HCT116 (cell line): Measurements from ENCODE around the gene PLA2G2F. TPM values are rescaled to one million over a fixed set of nuclear protein-coding genes. Genes with fewer than 3 reads are reported as not detected.

Experiments
- ATAC-seq: fragments of 200-7000 bp; cut with Tn5 transposase; 2 replicates; pipeline ENCODE4 v1.9.1; 2020; ENCODE audit warnings: mild to moderate bottlenecking, moderate library complexity
- BruUV-seq: library from RNA; stranded (reverse); fragments of 400-500 nt; replicated peaks from 2 replicates; lab custom pipeline; 2021; lab: Mats Ljungman, UMichigan
- CTCF ChIA-PET: fragments of 300-600 bp; sonication (Branson Sonifier 250); formaldehyde crosslinking; loops from one replicate; lab custom pipeline; 2021; ENCODE audit warnings: antibody characterized with exemption; lab: Charles Lee
- POLR2A ChIA-PET: fragments of 300-600, 350-600 bp; sonication (Branson Sonifier 250); formaldehyde crosslinking; loops from one replicate; lab custom pipeline; 2021; ENCODE audit warnings: antibody characterized with exemption; lab: Charles Lee
- RAD21 ChIA-PET, 2 experiments: fragments of 300-600 bp; sonication (Branson Sonifier 250); formaldehyde crosslinking; loops; one replicate each; lab custom pipeline; 2023; ENCODE audit warnings: low total read pairs in 2 of 2; ENCODE audit not compliant: uncharacterized antibody in 2 of 2, unreplicated experiment in 2 of 2, low non-redundant PET in 1 of 2; lab: Charles Lee
- DNase-seq: peaks from one replicate; pipeline ENCODE4 v3.0.0-alpha.2; 2010; ENCODE audit warnings: low read depth, low spot score
- H2AFZ ChIP-seq: fragments of 200-600 bp; shearing (Covaris generic), sonication (generic); 2 replicates; pipeline ENCODE4 v1.6.1; 2017; ENCODE audit warnings: low read depth, mixed run types, mixed read lengths, antibody characterized with exemption, low read length; ENCODE audit not compliant: poor library complexity, severe bottlenecking
- H3K27ac ChIP-seq: 2 replicates; pipeline ENCODE4 v1.5.1; 2012; ENCODE audit warnings: low read depth, low read length
- H3K27me3 ChIP-seq: fragments of 200-600 bp; sonication (generic); 2 replicates; pipeline ENCODE4 v1.6.1; 2016; ENCODE audit warnings: mixed run types, low read length, mixed read lengths; ENCODE audit not compliant: insufficient read depth
- H3K36me3 ChIP-seq, 2 experiments: fragments of 200-500 bp in 1 of 2; fragments of 200-600 bp in 1 of 2; sonication (Bioruptor generic) in 1 of 2; sonication (generic) in 1 of 2; 2 replicates each; pipeline versions ENCODE4 v1.5.1 to v1.6.1; 2014 to 2016; ENCODE audit warnings: low read length in 2 of 2, inconsistent platforms in 1 of 2, mixed read lengths in 1 of 2, mixed run types in 1 of 2; ENCODE audit not compliant: insufficient read depth in 2 of 2, control insufficient read depth in 1 of 2
- H3K4me1 ChIP-seq, 2 experiments: fragments of 200-600 bp in 1 of 2; sonication (generic) in 1 of 2; 2 replicates each; pipeline versions ENCODE4 v1.5.1 to v1.6.1; 2012 to 2017; ENCODE audit warnings: low read length in 2 of 2, inconsistent platforms in 1 of 2, mild to moderate bottlenecking in 1 of 2, mixed read lengths in 1 of 2, mixed run types in 1 of 2, moderate library complexity in 1 of 2; ENCODE audit not compliant: insufficient read depth in 2 of 2, control insufficient read depth in 1 of 2
- H3K4me2 ChIP-seq: fragments of 200-600 bp; sonication (generic); 2 replicates; pipeline ENCODE4 v1.6.1; 2017; ENCODE audit warnings: mixed run types, low read length, mixed read lengths
- H3K4me3 ChIP-seq, 2 experiments: fragments of 200-600 bp in 1 of 2; sonication (generic) in 1 of 2; replicated peaks in 1 of 2; 2 replicates each; pipeline ENCODE4 v1.5.1; 2011 to 2016; ENCODE audit warnings: low read length in 2 of 2, control low read depth in 1 of 2, low read depth in 1 of 2, mild to moderate bottlenecking in 1 of 2, mixed read lengths in 1 of 2, mixed run types in 1 of 2
- H3K79me2 ChIP-seq: fragments of 200-600 bp; sonication (generic); 2 replicates; pipeline ENCODE4 v1.6.1; 2017; ENCODE audit warnings: mild to moderate bottlenecking, mixed run types, low read length, moderate library complexity, mixed read lengths; ENCODE audit not compliant: insufficient read depth
- H3K9ac ChIP-seq: fragments of 200-600 bp; sonication (generic); 2 replicates; pipeline ENCODE4 v1.6.1; 2016; ENCODE audit warnings: low read length, mixed read lengths
- H3K9me2 ChIP-seq: fragments of 200-600 bp; sonication (generic), shearing (Covaris generic); 2 replicates; pipeline ENCODE4 v1.6.1; 2017; ENCODE audit warnings: mixed run types, mild to moderate bottlenecking, moderate library complexity; ENCODE audit not compliant: insufficient read depth
- H3K9me3 ChIP-seq, 2 experiments: fragments of 200-500 bp in 1 of 2; fragments of 200-600 bp in 1 of 2; sonication (Bioruptor generic) in 1 of 2; sonication (generic) in 1 of 2; 2 replicates each; pipeline ENCODE4 v1.6.1; 2014 to 2017; ENCODE audit warnings: low read length in 2 of 2, mixed read lengths in 2 of 2, inconsistent platforms in 1 of 2, low read depth in 1 of 2, mild to moderate bottlenecking in 1 of 2, mixed run types in 1 of 2, moderate library complexity in 1 of 2; ENCODE audit not compliant: control insufficient read depth in 1 of 2, insufficient read depth in 1 of 2
- H4K20me1 ChIP-seq: fragments of 200-600 bp; sonication (generic), shearing (Covaris generic); 2 replicates; pipeline ENCODE4 v1.6.1; 2017; ENCODE audit warnings: mixed run types, mild to moderate bottlenecking, moderate library complexity; ENCODE audit not compliant: insufficient read depth
- ATF3 ChIP-seq: IDR thresholded peaks from 2 replicates; pipeline ENCODE4 v1.6.1; 2012
- CBX3 ChIP-seq: IDR thresholded peaks from 2 replicates; pipeline ENCODE4 v1.6.1; 2012; ENCODE audit warnings: low read depth
- CEBPB ChIP-seq: IDR thresholded peaks from 2 replicates; pipeline ENCODE4 v1.6.1; 2012; ENCODE audit warnings: low read depth
- EZH2 ChIP-seq: fragments of 200-600 bp; sonication (generic); IDR thresholded peaks from 2 replicates; pipeline ENCODE4 v1.6.1; 2017; ENCODE audit warnings: antibody characterized with exemption, mixed run types
- EZH2phosphoT487 ChIP-seq: fragments of 200-600 bp; IDR thresholded peaks from 2 replicates; pipeline ENCODE4 v1.6.1; 2018; ENCODE audit warnings: antibody characterized with exemption, borderline replicate concordance
- JUND ChIP-seq: IDR thresholded peaks from 2 replicates; pipeline ENCODE4 v1.6.1; 2012
- SIN3A ChIP-seq: IDR thresholded peaks from 2 replicates; pipeline ENCODE4 v1.6.1; 2012; ENCODE audit warnings: low read depth
- SP1 ChIP-seq: IDR thresholded peaks from 2 replicates; pipeline ENCODE4 v1.6.1; 2012; ENCODE audit warnings: low read depth
- ZFX ChIP-seq: fragments of 450-650 bp; IDR thresholded peaks from 2 replicates; pipeline ENCODE4 v1.6.1; 2017
- ZNF274 ChIP-seq: fragments of 200-500 bp; sonication (Bioruptor generic); IDR thresholded peaks from 2 replicates; pipeline ENCODE4 v1.6.1; 2014; ENCODE audit warnings: mild to moderate bottlenecking, low read depth, low read length, inconsistent platforms
- intact Hi-C: fragments of 100-400 bp; cut with micrococcal nuclease; formaldehyde crosslinking; loops from 2 replicates; pipeline ENCODE4 v1.10.0; 2022
- total RNA-seq: library from RNA; stranded (reverse); gene quantifications from one replicate; pipeline ENCODE4 v1.2.1, GENCODE V29; 2021; ENCODE audit not compliant: unreplicated experiment
- TF ChIP-seq, protein P1 (sequence below): IDR thresholded peaks from 2 replicates; pipeline ENCODE4 v1.6.1; 2011; ENCODE audit warnings: mild to moderate bottlenecking, low read length, moderate library complexity; ENCODE audit not compliant: insufficient replicate concordance; ENCODE audit errors: extremely low read depth

PLA2G2F gene
- total RNA-seq, 1 experiment from 2014 or later = 0.12 TPM

DNA sequence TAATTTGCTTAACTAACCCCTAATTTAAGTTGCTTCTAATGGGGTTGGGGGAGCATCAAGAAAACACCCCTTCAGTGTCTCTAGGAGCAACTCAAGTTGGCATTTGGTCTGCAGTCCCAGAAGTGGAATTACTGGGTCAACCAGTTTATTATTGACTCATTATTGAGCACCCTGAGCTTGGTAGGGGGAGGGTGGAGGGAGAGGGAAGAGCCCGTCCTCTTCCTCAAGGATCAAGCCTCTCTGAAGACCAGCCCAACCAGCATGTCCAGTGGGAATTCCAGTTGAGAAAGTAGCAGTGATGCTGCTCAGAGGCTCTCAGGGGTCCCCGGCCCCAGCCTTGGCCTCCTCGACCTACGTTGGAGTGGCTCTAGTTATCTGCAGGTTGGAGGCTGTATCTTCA is 2.1 kb upstream of the PLA2G2F start:
- RAD21 ChIA-PET = no interaction called here
- H3K79me2 ChIP-seq = no peaks in the 10 kb centered on the region
- H3K4me2 ChIP-seq = peak overlapping the region; percentile 44
- H3K27ac ChIP-seq = no peak overlapping the region
- H3K9me2 ChIP-seq = no peaks in the 10 kb centered on the region
- POLR2A ChIA-PET = no interaction called here
- peak; percentile 53; the same call in 1 of the 2 replicates for TF ChIP-seq SP1
- TF ChIP-seq ATF3 = no peak
- 0 out of 2 replicates have a peak, but pooled peaks have one; percentile 22 for TF ChIP-seq CBX3
- TF ChIP-seq EZH2 = no peak
- TF ChIP-seq, protein P1, sequence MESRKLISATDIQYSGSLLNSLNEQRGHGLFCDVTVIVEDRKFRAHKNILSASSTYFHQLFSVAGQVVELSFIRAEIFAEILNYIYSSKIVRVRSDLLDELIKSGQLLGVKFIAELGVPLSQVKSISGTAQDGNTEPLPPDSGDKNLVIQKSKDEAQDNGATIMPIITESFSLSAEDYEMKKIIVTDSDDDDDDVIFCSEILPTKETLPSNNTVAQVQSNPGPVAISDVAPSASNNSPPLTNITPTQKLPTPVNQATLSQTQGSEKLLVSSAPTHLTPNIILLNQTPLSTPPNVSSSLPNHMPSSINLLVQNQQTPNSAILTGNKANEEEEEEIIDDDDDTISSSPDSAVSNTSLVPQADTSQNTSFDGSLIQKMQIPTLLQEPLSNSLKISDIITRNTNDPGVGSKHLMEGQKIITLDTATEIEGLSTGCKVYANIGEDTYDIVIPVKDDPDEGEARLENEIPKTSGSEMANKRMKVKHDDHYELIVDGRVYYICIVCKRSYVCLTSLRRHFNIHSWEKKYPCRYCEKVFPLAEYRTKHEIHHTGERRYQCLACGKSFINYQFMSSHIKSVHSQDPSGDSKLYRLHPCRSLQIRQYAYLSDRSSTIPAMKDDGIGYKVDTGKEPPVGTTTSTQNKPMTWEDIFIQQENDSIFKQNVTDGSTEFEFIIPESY = no peak
- no peak for TF ChIP-seq EZH2phosphoT487
- TF ChIP-seq JUND = peak; percentile 45; the same call in 1 of the 2 replicates
- intact Hi-C loops = no loop called here
- H3K4me3 ChIP-seq = no peak overlapping the region
- H3K27me3 ChIP-seq = no peaks in the 10 kb centered on the region
- DNase-seq = no peak
- H4K20me1 ChIP-seq = no peaks in the 10 kb centered on the region
- no peak overlapping the region for H2AFZ ChIP-seq
- no TSS peak for BruUV-seq
- H3K36me3 ChIP-seq = no peaks in the 10 kb centered on the region
- no peak overlapping the region for H3K9ac ChIP-seq
- ATAC-seq = no peak
- peaks cover 4 to 11% of the 10 kb centered on the region in 2 experiments; a peak in 3 of 4 replicates for H3K4me1 ChIP-seq
- CTCF ChIA-PET = interaction anchor here (1.6 kb wide), 1 partner anchor 162 kb away, joined by 3 read pairs; no protein-coding TSS in a partner anchor
- H3K9me3 ChIP-seq = no peaks in the 10 kb centered on the region

GRCh38 chr1:20137604-20138003 is 1.5 kb upstream of the PLA2G2F start:
- DNase-seq (no peak), ATAC-seq (no peak)
- Histone ChIP-seq H3K4me3 (no peak overlapping the region), H3K4me1 (peaks cover 4 to 11% of the 10 kb centered on the region in 2 experiments; a peak in 3 of 4 replicates), H3K9me3 (no peaks in the 10 kb centered on the region), H4K20me1 (no peaks in the 10 kb centered on the region), H3K27me3 (no peaks in the 10 kb centered on the region), H3K27ac (no peak overlapping the region), H3K4me2 (peak overlapping the region; percentile 44), H2AFZ (no peak overlapping the region), H3K36me3 (no peaks in the 10 kb centered on the region), H3K79me2 (no peaks in the 10 kb centered on the region), H3K9ac (no peak overlapping the region), H3K9me2 (no peaks in the 10 kb centered on the region)
- intact Hi-C loops = no loop called here
- ChIA-PET CTCF (no interaction called here), POLR2A (no interaction called here), RAD21 (no interaction called here)
- no TSS peak for BruUV-seq
- TF ChIP-seq SIN3A = no peak
- no peak for TF ChIP-seq ATF3
- TF ChIP-seq ZNF274 = no peak
- TF ChIP-seq ZFX = no peak
- TF ChIP-seq, protein P1 = no peak
- no peak for TF ChIP-seq CEBPB
